Skeletal muscle cell (primary cell): ENCODE data around the gene SNX2.

ENCODE experiments used
- DNase-seq: peaks from one replicate; pipeline ENCODE4 v3.0.0-alpha.2; 2010; ENCODE audit warnings: low read depth
- H3K4me3 ChIP-seq: 2 replicates; pipeline ENCODE4 v1.5.1; 2011; ENCODE audit warnings: low read depth, mild to moderate bottlenecking, control low read depth, low read length, moderate library complexity

The SNX2 gene

GRCh38 chr5:122877518-122877917, 102.6 kb downstream of the SNX2 start:
- DNase-seq, result no peak
- H3K4me3 ChIP-seq, result no peak overlapping the region

- no peak overlapping the region for H3K4me3 ChIP-seq
- DNase-seq, result no peak
Measured at GRCh38 chr5:122879076-122879475, 104.2 kb downstream of the SNX2 start.
